HepG2 (cell line): Measurements from ENCODE around the gene FRAS1. TPM values are rescaled to one million over a fixed set of nuclear protein-coding genes. Genes with fewer than 3 reads are reported as not detected.
A peak's percentile ranks its signal among the peaks of the same experiment; 100 is the strongest.
"Not testable (repeated sequence)": the region's sequence is repeated elsewhere in the genome, so short reads cannot be mapped to it uniquely, and the experiment has no call there.

Experiments
- FOXA1 ChIP-seq, 2 experiments: fragments of 450-650 bp in 1 of 2; sonication (generic) in 1 of 2; formaldehyde crosslinking in 1 of 2; IDR thresholded peaks; 2 replicates each; pipeline versions ENCODE4 v1.4.0 to v1.6.1; 2016 to 2020; ENCODE audit warnings: missing genetic modification reagents in 1 of 2
- HOMEZ ChIP-seq: IDR thresholded peaks from 2 replicates; pipeline ENCODE4 v1.6.1; 2016; ENCODE audit warnings: low read depth
- NFKB2 ChIP-seq: sonication (generic); formaldehyde crosslinking; IDR thresholded peaks from 2 replicates; pipeline ENCODE4 v1.4.0; 2020; ENCODE audit warnings: missing genetic modification reagents, borderline replicate concordance
- NR2F6 ChIP-seq, 2 experiments: IDR thresholded peaks; 2 replicates each; pipeline ENCODE4 v1.6.1; 2016; ENCODE audit warnings: antibody characterized with exemption in 1 of 2, mild to moderate bottlenecking in 1 of 2
- POGK ChIP-seq: sonication (generic); formaldehyde crosslinking; conservative IDR thresholded peaks from 2 replicates; pipeline ENCODE4 v1.8.0; 2022; ENCODE audit warnings: mild to moderate bottlenecking, moderate library complexity, missing genetic modification reagents
- SALL1 ChIP-seq: sonication (generic); formaldehyde crosslinking; IDR thresholded peaks from 2 replicates; pipeline ENCODE4 v1.8.0; 2022; ENCODE audit warnings: mild to moderate bottlenecking, missing genetic modification reagents
- SOX5 ChIP-seq: IDR thresholded peaks from 2 replicates; pipeline ENCODE4 v1.6.1; 2016; ENCODE audit warnings: borderline replicate concordance
- SP5 ChIP-seq: IDR thresholded peaks from 2 replicates; pipeline ENCODE4 v1.6.1; 2016; ENCODE audit warnings: low read depth, borderline replicate concordance
- STAG1 ChIP-seq: sonication (generic); formaldehyde crosslinking; IDR thresholded peaks from 2 replicates; pipeline ENCODE4 v1.4.0; 2020; ENCODE audit warnings: missing genetic modification reagents
- ZBTB33 ChIP-seq: sonication (generic); formaldehyde crosslinking; IDR thresholded peaks from 2 replicates; pipeline ENCODE4 v1.4.0; 2020; ENCODE audit warnings: missing genetic modification reagents
- ZNF281 ChIP-seq: sonication (generic); formaldehyde crosslinking; IDR thresholded peaks from 2 replicates; pipeline ENCODE4 v1.4.0; 2020; ENCODE audit warnings: missing genetic modification reagents, borderline replicate concordance
- ZNF598 ChIP-seq: sonication (generic); formaldehyde crosslinking; IDR thresholded peaks from 2 replicates; pipeline ENCODE4 v1.5.1; 2020; ENCODE audit warnings: mild to moderate bottlenecking, missing genetic modification reagents, borderline replicate concordance
- ZNF614 ChIP-seq: IDR thresholded peaks from 2 replicates; pipeline ENCODE4 v1.6.1; 2018; ENCODE audit warnings: missing biosample characterization, missing genetic modification reagents, inconsistent platforms, borderline replicate concordance
- ZNF687 ChIP-seq: sonication (generic); formaldehyde crosslinking; IDR thresholded peaks from 2 replicates; pipeline ENCODE4 v1.5.1; 2020; ENCODE audit warnings: mild to moderate bottlenecking, missing genetic modification reagents, moderate library complexity
- polyA plus RNA-seq, 8 experiments: library from polyadenylated mRNA; depleted of rRNA in 3 of 8; stranded (reverse) in 7 of 8; unstranded in 1 of 8; fragments of >200 nt; fragmentation: Illumina TruSeq in 4 of 8; extraction: Trizol in 4 of 8; gene quantifications; 2 replicates each; pipeline versions ENCODE4 v1.2.1 to v1.2.3, GENCODE V29; 2011 to 2016; ENCODE audit warnings: low read depth in 4 of 8, missing spikeins in 1 of 8, mixed read lengths in 1 of 8; ENCODE audit not compliant: insufficient read depth in 1 of 8
- total RNA-seq, 5 experiments: library from RNA; depleted of rRNA; stranded (reverse); fragments of >200 nt; fragmentation: Illumina TruSeq; extraction: Trizol; gene quantifications; 2 replicates each; pipeline ENCODE4 v1.2.3, GENCODE V29; 2016; ENCODE audit warnings: low read depth in 1 of 5

The FRAS1 gene
- total and polyA plus RNA-seq, 2 of the 13 experiments (the other 11 are each of a cell fraction or from before 2014, with no cell fraction given) = 22.5 to 31.6 TPM

- TF ChIP-seq POGK (CRISPR knock-in tag) (0 out of 2 replicates have a peak, but pooled peaks have one; percentile 34), HOMEZ (CRISPR knock-in tag) (peak; percentile 54; the same call in 1 of the 2 replicates), ZNF687 (peak; percentile 80), STAG1 (CRISPR knock-in tag) (peak; percentile 53), FOXA1 (CRISPR knock-in tag; IDR thresholded peaks at IDR 0.05) (peak; percentile 93), NR2F6 (CRISPR knock-in tag; IDR thresholded peaks at IDR 0.05) (0 out of 2 replicates have a peak, but pooled peaks have one; percentile 9), ZNF614 (CRISPR knock-in tag) (0 out of 2 replicates have a peak, but pooled peaks have one; percentile 33), SALL1 (CRISPR knock-in tag) (peak; percentile 73), SOX5 (peak; percentile 48; the same call in 1 of the 2 replicates), ZBTB33 (0 out of 2 replicates have a peak, but pooled peaks have one; percentile 19), SP5 (CRISPR knock-in tag) (peak; percentile 71; the same call in 1 of the 2 replicates), ZNF281 (CRISPR knock-in tag) (peak; percentile 52; the same call in 1 of the 2 replicates), ZNF598 (CRISPR knock-in tag) (0 out of 2 replicates have a peak, but pooled peaks have one; percentile 70), NFKB2 (0 out of 2 replicates have a peak, but pooled peaks have one; percentile 32)
- not testable (repeated sequence) for TF ChIP-seq FOXA1, NR2F6 (IDR thresholded peaks at IDR 0.05)
Observed at GRCh38 chr4:78125834-78126331, 68.8 kb downstream of the FRAS1 start (continued).
